Measurements from ENCODE around the gene KCTD16. TPM values are rescaled to one million over a fixed set of nuclear protein-coding genes. Genes with fewer than 3 reads are reported as not detected.

KCTD16 gene
- total RNA-seq, 1 experiment from 2014 or later, result 0.64 TPM

- CTCF ChIA-PET, result no interaction called here
- no peaks in the 10 kb centered on the region for H3K4me1 ChIP-seq (ENCODE audit: control insufficient read depth in 1 of 2, insufficient read depth in 2 of 2, low read length in 2 of 2)
- no peaks in the 10 kb centered on the region for H4K20me1 ChIP-seq (ENCODE audit: insufficient read depth)
- ATAC-seq, result no peak
- peaks cover 11% of the 10 kb centered on the region for H3K27me3 ChIP-seq (ENCODE audit: insufficient read depth, low read length)
- BruUV-seq (replicated peaks), result no TSS peak
- no peak overlapping the region for H2AFZ ChIP-seq (ENCODE audit: low read depth, low read length, poor library complexity, severe bottlenecking)
- no peak overlapping the region for H3K27ac ChIP-seq (ENCODE audit: low read depth, low read length)
- H3K4me3 ChIP-seq (replicated peaks in 1 of 2; ENCODE audit: low read depth in 1 of 2, low read length in 2 of 2), result no peak overlapping the region
- no peak for DNase-seq (ENCODE audit: low read depth, low spot score)
- H3K9me2 ChIP-seq (ENCODE audit: insufficient read depth), result no peaks in the 10 kb centered on the region
- H3K79me2 ChIP-seq (ENCODE audit: insufficient read depth, low read length), result no peaks in the 10 kb centered on the region
- H3K9me3 ChIP-seq (ENCODE audit: control insufficient read depth in 1 of 2, insufficient read depth in 1 of 2, low read depth in 1 of 2, low read length in 2 of 2), result no peaks in the 10 kb centered on the region
- TF ChIP-seq CBX3 (IDR thresholded peaks at IDR 0.05; ENCODE audit: low read depth) (no peak), POLR2A (IDR thresholded peaks at IDR 0.05; ENCODE audit: borderline replicate concordance, extremely low read depth, insufficient read depth, insufficient read length) (no peak), EGR1 (IDR thresholded peaks at IDR 0.05; ENCODE audit: low read depth) (no peak), REST (IDR thresholded peaks at IDR 0.05; ENCODE audit: low read depth) (no peak), JUND (IDR thresholded peaks at IDR 0.05) (no peak), SRF (IDR thresholded peaks at IDR 0.05; ENCODE audit: low read depth) (no peak)
- no peaks in the 10 kb centered on the region for H3K36me3 ChIP-seq (ENCODE audit: control insufficient read depth in 1 of 2, insufficient read depth in 2 of 2, low read length in 2 of 2)
- RAD21 ChIA-PET (ENCODE audit: low non-redundant PET in 1 of 2, low total read pairs in 2 of 2, uncharacterized antibody in 2 of 2, unreplicated experiment in 2 of 2), result no interaction called here
- H3K9ac ChIP-seq (ENCODE audit: low read length), result no peak overlapping the region
- POLR2A ChIA-PET, result no interaction called here
- H3K4me2 ChIP-seq (ENCODE audit: low read length), result no peak overlapping the region
- intact Hi-C loops (cut with micrococcal nuclease), result no loop called here
These were observed 258.7 kb downstream of the KCTD16 start for GRCh38 chr5:144429405-144429804.

DNA sequence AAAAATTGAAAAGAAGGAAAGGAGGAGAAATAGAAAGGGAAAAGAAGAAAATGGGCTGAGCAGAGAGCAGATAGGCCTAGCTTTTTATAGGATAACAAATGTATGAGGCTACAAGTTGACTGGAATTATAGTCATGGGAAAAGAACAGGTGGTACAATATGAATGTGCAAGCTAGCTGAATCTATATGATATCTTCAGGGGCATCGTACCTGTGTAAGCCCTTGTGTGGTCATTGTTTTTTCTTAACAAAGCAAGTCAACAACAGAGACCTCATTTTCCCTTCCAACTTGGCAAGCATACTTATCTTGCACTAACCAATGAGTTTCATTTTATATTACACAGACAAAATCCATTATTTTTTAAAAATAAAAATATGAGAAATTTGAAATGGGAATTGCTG, 259.2 kb downstream of the KCTD16 start:
- ATAC-seq, result no peak
- no peak for TF ChIP-seq EZH2 (IDR thresholded peaks at IDR 0.05)
- TF ChIP-seq ZFX (IDR thresholded peaks at IDR 0.05), result no peak
- TF ChIP-seq ATF3 (IDR thresholded peaks at IDR 0.05), result no peak
- no peak for TF ChIP-seq MAX (IDR thresholded peaks at IDR 0.05)
- TF ChIP-seq RAD21 (IDR thresholded peaks at IDR 0.05; ENCODE audit: low read depth), result no peak
- no peak for TF ChIP-seq EGR1 (IDR thresholded peaks at IDR 0.05; ENCODE audit: low read depth)
- no peak for TF ChIP-seq ELF1 (IDR thresholded peaks at IDR 0.05; ENCODE audit: borderline replicate concordance, low read depth)
- no peak for TF ChIP-seq TCF7L2 (IDR thresholded peaks at IDR 0.05; ENCODE audit: borderline replicate concordance, extremely low read depth, insufficient read depth, insufficient read length)
- no peak for TF ChIP-seq POLR2AphosphoS5 (IDR thresholded peaks at IDR 0.05; ENCODE audit: low read depth, low read length)
- TF ChIP-seq, protein P1, sequence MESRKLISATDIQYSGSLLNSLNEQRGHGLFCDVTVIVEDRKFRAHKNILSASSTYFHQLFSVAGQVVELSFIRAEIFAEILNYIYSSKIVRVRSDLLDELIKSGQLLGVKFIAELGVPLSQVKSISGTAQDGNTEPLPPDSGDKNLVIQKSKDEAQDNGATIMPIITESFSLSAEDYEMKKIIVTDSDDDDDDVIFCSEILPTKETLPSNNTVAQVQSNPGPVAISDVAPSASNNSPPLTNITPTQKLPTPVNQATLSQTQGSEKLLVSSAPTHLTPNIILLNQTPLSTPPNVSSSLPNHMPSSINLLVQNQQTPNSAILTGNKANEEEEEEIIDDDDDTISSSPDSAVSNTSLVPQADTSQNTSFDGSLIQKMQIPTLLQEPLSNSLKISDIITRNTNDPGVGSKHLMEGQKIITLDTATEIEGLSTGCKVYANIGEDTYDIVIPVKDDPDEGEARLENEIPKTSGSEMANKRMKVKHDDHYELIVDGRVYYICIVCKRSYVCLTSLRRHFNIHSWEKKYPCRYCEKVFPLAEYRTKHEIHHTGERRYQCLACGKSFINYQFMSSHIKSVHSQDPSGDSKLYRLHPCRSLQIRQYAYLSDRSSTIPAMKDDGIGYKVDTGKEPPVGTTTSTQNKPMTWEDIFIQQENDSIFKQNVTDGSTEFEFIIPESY (IDR thresholded peaks at IDR 0.05; ENCODE audit: extremely low read depth, insufficient replicate concordance, low read length), result no peak
- no peak for TF ChIP-seq SIN3A (IDR thresholded peaks at IDR 0.05; ENCODE audit: low read depth)
- no peak for TF ChIP-seq CEBPB (IDR thresholded peaks at IDR 0.05; ENCODE audit: low read depth)
- no peak for TF ChIP-seq ZNF274 (IDR thresholded peaks at IDR 0.05; ENCODE audit: low read depth, low read length)
- no peak for TF ChIP-seq SRF (IDR thresholded peaks at IDR 0.05; ENCODE audit: low read depth)

More for the DNA sequence above, 259.2 kb downstream of the KCTD16 start:
- intact Hi-C loops (cut with micrococcal nuclease), result no loop called here
- Histone ChIP-seq H3K36me3 (ENCODE audit: control insufficient read depth in 1 of 2, insufficient read depth in 2 of 2, low read length in 2 of 2) (no peaks in the 10 kb centered on the region), H4K20me1 (ENCODE audit: insufficient read depth) (no peaks in the 10 kb centered on the region), H3K4me1 (ENCODE audit: control insufficient read depth in 1 of 2, insufficient read depth in 2 of 2, low read length in 2 of 2) (no peaks in the 10 kb centered on the region), H3K9me3 (ENCODE audit: control insufficient read depth in 1 of 2, insufficient read depth in 1 of 2, low read depth in 1 of 2, low read length in 2 of 2) (no peaks in the 10 kb centered on the region), H3K4me3 (replicated peaks in 1 of 2; ENCODE audit: low read depth in 1 of 2, low read length in 2 of 2) (no peak overlapping the region), H3K9ac (ENCODE audit: low read length) (no peak overlapping the region), H3K4me2 (ENCODE audit: low read length) (no peak overlapping the region), H3K27ac (ENCODE audit: low read depth, low read length) (no peak overlapping the region), H3K9me2 (ENCODE audit: insufficient read depth) (no peaks in the 10 kb centered on the region), H3K79me2 (ENCODE audit: insufficient read depth, low read length) (no peaks in the 10 kb centered on the region), H3K27me3 (ENCODE audit: insufficient read depth, low read length) (peaks cover 16% of the 10 kb centered on the region), H2AFZ (ENCODE audit: low read depth, low read length, poor library complexity, severe bottlenecking) (no peak overlapping the region)
- ChIA-PET CTCF (no interaction called here), RAD21 (ENCODE audit: low non-redundant PET in 1 of 2, low total read pairs in 2 of 2, uncharacterized antibody in 2 of 2, unreplicated experiment in 2 of 2) (no interaction called here), POLR2A (no interaction called here)
- no peak for DNase-seq (ENCODE audit: low read depth, low spot score)
- no TSS peak for BruUV-seq (replicated peaks)

Measured in HCT116 (cell line).